ENCODE results near the gene CFAP61.

The CFAP61 gene

DNA sequence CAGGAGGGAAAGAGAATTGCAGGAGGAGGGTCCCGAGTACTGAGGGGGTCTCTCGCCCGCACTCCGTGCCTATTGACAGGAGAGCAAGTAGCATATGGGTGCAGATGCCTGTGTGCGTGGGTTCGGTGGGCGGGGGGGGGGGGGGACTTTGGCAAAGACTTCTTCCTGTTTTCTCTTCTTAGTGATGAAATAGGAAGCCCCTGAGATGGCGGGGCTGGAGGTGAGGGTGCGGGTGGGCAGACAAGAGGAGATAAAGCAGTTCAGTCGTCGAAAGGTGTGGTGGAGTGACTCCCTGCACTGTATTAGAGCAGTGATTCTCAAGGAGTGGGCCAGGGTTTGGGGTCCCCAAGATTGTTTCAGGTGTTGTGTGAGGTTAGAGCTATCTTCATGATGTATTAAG is 31.4 kb upstream of the CFAP61 start:
- Histone ChIP-seq H3K27ac (ENCODE audit: low read depth, low read length) (no peak overlapping the region), H2AFZ (ENCODE audit: low read depth, low read length, severe bottlenecking) (no peak overlapping the region), H3K9me3 (ENCODE audit: insufficient read depth, low read length) (no peaks in the 10 kb centered on the region), H3K27me3 (ENCODE audit: low read length) (no peaks in the 10 kb centered on the region), H4K20me1 (ENCODE audit: low read depth, low read length) (peaks cover 6% of the 10 kb centered on the region; the same call in 1 of the 2 replicates), H3F3A (ENCODE audit: insufficient read depth) (peaks cover 4% of the 10 kb centered on the region; the same call in 1 of the 2 replicates), H3K9ac (ENCODE audit: low read length) (no peak overlapping the region), H3K79me2 (ENCODE audit: insufficient read depth, low read length) (peaks cover 77% of the 10 kb centered on the region), H3K4me3 (ENCODE audit: insufficient read depth, low read length, poor library complexity, severe bottlenecking) (no peak overlapping the region), H3K9me2 (replicated peaks; ENCODE audit: insufficient read depth, low read length) (no peaks in the 10 kb centered on the region), H3K4me2 (ENCODE audit: low read depth, low read length, poor library complexity, severe bottlenecking) (no peak overlapping the region), H3K36me3 (ENCODE audit: low read length) (no peaks in the 10 kb centered on the region)
- TF ChIP-seq, protein P1, sequence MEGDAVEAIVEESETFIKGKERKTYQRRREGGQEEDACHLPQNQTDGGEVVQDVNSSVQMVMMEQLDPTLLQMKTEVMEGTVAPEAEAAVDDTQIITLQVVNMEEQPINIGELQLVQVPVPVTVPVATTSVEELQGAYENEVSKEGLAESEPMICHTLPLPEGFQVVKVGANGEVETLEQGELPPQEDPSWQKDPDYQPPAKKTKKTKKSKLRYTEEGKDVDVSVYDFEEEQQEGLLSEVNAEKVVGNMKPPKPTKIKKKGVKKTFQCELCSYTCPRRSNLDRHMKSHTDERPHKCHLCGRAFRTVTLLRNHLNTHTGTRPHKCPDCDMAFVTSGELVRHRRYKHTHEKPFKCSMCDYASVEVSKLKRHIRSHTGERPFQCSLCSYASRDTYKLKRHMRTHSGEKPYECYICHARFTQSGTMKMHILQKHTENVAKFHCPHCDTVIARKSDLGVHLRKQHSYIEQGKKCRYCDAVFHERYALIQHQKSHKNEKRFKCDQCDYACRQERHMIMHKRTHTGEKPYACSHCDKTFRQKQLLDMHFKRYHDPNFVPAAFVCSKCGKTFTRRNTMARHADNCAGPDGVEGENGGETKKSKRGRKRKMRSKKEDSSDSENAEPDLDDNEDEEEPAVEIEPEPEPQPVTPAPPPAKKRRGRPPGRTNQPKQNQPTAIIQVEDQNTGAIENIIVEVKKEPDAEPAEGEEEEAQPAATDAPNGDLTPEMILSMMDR (IDR thresholded peaks at IDR 0.05; ENCODE audit: insufficient read depth, low read length, poor library complexity, severe bottlenecking): no peak
- no peak for TF ChIP-seq EZH2phosphoT487 (conservative IDR thresholded peaks at IDR 0.05; ENCODE audit: low read length)

DNA sequence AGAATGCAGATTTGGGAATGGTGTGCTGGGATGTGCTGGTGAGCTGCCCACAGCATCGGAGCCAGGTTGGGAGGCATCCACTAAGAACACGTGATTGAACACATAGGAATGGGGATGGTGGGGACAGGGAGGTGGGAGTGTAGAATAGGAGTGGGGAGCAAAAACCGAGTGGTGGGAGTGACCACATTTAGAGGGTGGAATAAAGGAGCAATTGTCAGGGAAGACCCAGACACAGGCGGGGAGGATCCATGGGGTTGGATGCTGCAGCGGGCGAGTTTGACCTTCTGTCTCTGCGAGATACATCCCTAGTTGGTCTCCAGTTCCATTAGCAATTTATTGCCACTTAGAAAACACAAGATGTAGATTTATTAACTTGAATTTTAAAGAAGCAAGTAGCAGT is 30.5 kb upstream of the CFAP61 start:
- Histone ChIP-seq H3F3A (ENCODE audit: insufficient read depth) (no peaks in the 10 kb centered on the region), H3K36me3 (ENCODE audit: low read length) (no peaks in the 10 kb centered on the region), H2AFZ (ENCODE audit: low read depth, low read length, severe bottlenecking) (no peak overlapping the region), H3K9me3 (ENCODE audit: insufficient read depth, low read length) (no peaks in the 10 kb centered on the region), H3K9me2 (replicated peaks; ENCODE audit: insufficient read depth, low read length) (no peaks in the 10 kb centered on the region), H3K4me2 (ENCODE audit: low read depth, low read length, poor library complexity, severe bottlenecking) (no peak overlapping the region), H3K9ac (ENCODE audit: low read length) (no peak overlapping the region), H3K4me3 (ENCODE audit: insufficient read depth, low read length, poor library complexity, severe bottlenecking) (no peak overlapping the region), H3K79me2 (ENCODE audit: insufficient read depth, low read length) (peaks cover 77% of the 10 kb centered on the region), H3K27me3 (ENCODE audit: low read length) (no peaks in the 10 kb centered on the region), H3K27ac (ENCODE audit: low read depth, low read length) (no peak overlapping the region), H4K20me1 (ENCODE audit: low read depth, low read length) (peaks cover 6% of the 10 kb centered on the region; the same call in 1 of the 2 replicates)
- TF ChIP-seq, protein P1 (IDR thresholded peaks at IDR 0.05; ENCODE audit: insufficient read depth, low read length, poor library complexity, severe bottlenecking): no peak
- no peak for TF ChIP-seq EZH2phosphoT487 (conservative IDR thresholded peaks at IDR 0.05; ENCODE audit: low read length)

DNA sequence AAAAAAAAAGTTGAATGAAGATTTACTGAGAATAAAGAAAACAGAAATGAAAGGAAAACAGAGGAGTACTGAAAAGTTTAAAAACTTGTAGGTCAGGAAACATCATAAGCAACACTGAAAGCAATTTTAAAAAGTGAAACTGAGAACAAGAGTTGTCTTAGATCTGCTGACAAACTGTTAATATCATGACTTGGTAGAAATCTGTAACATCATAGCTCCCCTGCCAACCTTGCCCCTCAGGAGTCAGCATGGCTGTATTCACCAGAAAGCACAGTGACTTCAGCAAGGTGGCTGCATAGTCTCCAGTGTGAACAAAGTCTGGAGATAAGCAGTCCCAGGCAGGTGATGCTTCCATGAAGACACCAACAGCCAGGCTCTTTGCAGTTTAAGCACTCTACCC is 29.8 kb upstream of the CFAP61 start:
- Histone ChIP-seq H2AFZ (ENCODE audit: low read depth, low read length, severe bottlenecking) (no peak overlapping the region), H3K79me2 (ENCODE audit: insufficient read depth, low read length) (peaks cover 74% of the 10 kb centered on the region), H3K27ac (ENCODE audit: low read depth, low read length) (no peak overlapping the region), H3F3A (ENCODE audit: insufficient read depth) (no peaks in the 10 kb centered on the region), H3K4me2 (ENCODE audit: low read depth, low read length, poor library complexity, severe bottlenecking) (no peak overlapping the region), H3K9ac (ENCODE audit: low read length) (no peak overlapping the region), H4K20me1 (ENCODE audit: low read depth, low read length) (peaks cover 6% of the 10 kb centered on the region; the same call in 1 of the 2 replicates), H3K27me3 (ENCODE audit: low read length) (no peaks in the 10 kb centered on the region), H3K4me3 (ENCODE audit: insufficient read depth, low read length, poor library complexity, severe bottlenecking) (no peak overlapping the region), H3K36me3 (ENCODE audit: low read length) (peaks cover under 1% of the 10 kb centered on the region; the same call in 1 of the 2 replicates), H3K9me3 (ENCODE audit: insufficient read depth, low read length) (no peaks in the 10 kb centered on the region), H3K9me2 (replicated peaks; ENCODE audit: insufficient read depth, low read length) (no peaks in the 10 kb centered on the region)
- TF ChIP-seq EZH2phosphoT487 (conservative IDR thresholded peaks at IDR 0.05; ENCODE audit: low read length): no peak
- TF ChIP-seq, protein P1 (IDR thresholded peaks at IDR 0.05; ENCODE audit: insufficient read depth, low read length, poor library complexity, severe bottlenecking): no peak
